SK-N-SH treated with all-trans-retinoic acid at 6 μM for 48 hours (cell line): Measurements from ENCODE around the gene TGOLN2.

ENCODE experiments used
- ARNTL ChIP-seq: fragments of 450-650 bp; formaldehyde crosslinking; IDR thresholded peaks from 2 replicates; pipeline ENCODE4 v1.5.0; 2020; ENCODE audit warnings: low read depth, mild to moderate bottlenecking, moderate library complexity, borderline replicate concordance
- CREB5 ChIP-seq: fragments of 250-450 bp; sonication (Bioruptor Pico); IDR thresholded peaks from 2 replicates; pipeline ENCODE4 v1.5.1; 2020; ENCODE audit warnings: low read depth, mild to moderate bottlenecking, moderate library complexity
- GLIS3 ChIP-seq: fragments of 250-450 bp; sonication (Bioruptor Pico); IDR thresholded peaks from 2 replicates; pipeline ENCODE4 v1.5.0; 2020; ENCODE audit warnings: mild to moderate bottlenecking, moderate library complexity
- POU6F1 ChIP-seq: fragments of 250-450 bp; sonication (Bioruptor Pico); IDR thresholded peaks from 2 replicates; pipeline ENCODE4 v1.8.0; 2021; ENCODE audit warnings: low read depth, mild to moderate bottlenecking, moderate library complexity, borderline replicate concordance
- TSHZ2 ChIP-seq: fragments of 250-450 bp; sonication (Bioruptor Pico); IDR thresholded peaks from 2 replicates; pipeline ENCODE4 v1.5.0; 2020; ENCODE audit warnings: mild to moderate bottlenecking, moderate library complexity
- ZFP3 ChIP-seq: fragments of 250-450 bp; sonication (Bioruptor Pico); IDR thresholded peaks from 2 replicates; pipeline ENCODE4 v1.5.0; 2020; ENCODE audit warnings: mild to moderate bottlenecking, moderate library complexity
- ZFP30 ChIP-seq: fragments of 450-650 bp; formaldehyde crosslinking; IDR thresholded peaks from 2 replicates; pipeline ENCODE4 v1.5.0; 2022; ENCODE audit warnings: mild to moderate bottlenecking, moderate library complexity
- ZNF565 ChIP-seq: fragments of 450-650 bp; formaldehyde crosslinking; conservative IDR thresholded peaks from 2 replicates; pipeline ENCODE4 v1.5.0; 2020; ENCODE audit warnings: low read depth, mild to moderate bottlenecking, moderate library complexity

GRCh38 chr2:85308896-85309555, 18.8 kb downstream of the TGOLN2 start:
- TF ChIP-seq ZFP3 (CRISPR knock-in tag) = no peak
- no peak for TF ChIP-seq ZNF565 (CRISPR knock-in tag)
- TF ChIP-seq CREB5 (CRISPR knock-in tag) = no peak
- no peak for TF ChIP-seq ZFP30 (CRISPR knock-in tag)
- TF ChIP-seq ARNTL (CRISPR knock-in tag) = no peak
- TF ChIP-seq POU6F1 = no peak
- TF ChIP-seq GLIS3 (CRISPR knock-in tag) = no peak
- no peak for TF ChIP-seq TSHZ2 (CRISPR knock-in tag)
